ENCODE measurements around the gene ARHGAP4.

The ARHGAP4 gene

DNA sequence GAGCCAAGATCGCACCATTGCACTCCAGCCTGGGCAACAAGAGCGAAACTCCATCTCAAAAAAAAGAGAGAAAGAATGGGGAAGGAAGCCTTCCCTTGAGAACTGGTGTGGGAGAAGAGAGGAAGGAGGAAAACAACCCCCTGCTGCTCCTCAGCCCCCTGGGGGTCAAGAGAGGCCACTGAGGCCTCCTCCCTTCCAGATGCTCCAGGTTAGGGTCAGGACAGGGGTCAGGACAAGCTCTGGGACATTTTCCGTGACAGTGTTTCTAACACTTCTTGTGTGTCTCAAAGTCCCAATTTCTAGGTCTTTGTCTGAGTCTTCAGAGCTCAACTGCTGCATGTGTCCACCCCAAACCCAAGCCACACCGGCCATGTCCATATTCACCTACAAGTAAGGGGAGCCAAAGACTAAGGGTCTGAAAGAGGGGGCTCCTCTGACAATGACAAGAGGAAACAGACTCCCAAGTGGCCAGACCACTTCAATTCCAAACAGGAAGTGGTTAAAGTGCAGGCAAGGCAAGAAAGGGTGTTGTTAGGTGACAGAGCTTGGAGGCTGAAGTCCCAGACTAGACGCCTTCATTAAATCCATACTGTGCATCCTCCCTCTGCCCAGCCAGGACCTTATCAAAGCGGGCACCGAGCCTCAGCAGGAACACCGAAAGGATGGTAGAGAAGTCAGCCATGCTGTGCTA lies 48.3 kb downstream of the ARHGAP4 start:
- DNase-seq: no peak

DNA sequence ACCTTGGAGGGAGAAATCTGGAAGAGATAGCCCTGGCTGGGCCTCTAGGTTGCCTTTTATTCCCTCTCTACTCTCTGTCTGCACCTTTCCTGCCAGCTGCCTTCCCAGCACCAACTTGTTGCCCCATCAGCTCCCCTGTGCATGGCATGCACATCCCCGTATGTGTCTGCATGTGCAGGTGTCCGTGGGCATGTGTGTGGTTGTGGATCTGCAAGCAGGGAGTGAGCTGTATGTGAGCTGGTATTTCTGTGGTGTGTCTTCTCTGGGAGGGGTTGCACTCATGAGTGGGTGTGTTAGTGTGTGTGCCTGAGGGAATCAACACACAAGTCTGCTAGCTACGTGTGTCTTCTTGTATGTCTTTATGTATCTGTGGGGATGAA lies 50.0 kb downstream of the ARHGAP4 start:
- DNase-seq: no peak

DNA sequence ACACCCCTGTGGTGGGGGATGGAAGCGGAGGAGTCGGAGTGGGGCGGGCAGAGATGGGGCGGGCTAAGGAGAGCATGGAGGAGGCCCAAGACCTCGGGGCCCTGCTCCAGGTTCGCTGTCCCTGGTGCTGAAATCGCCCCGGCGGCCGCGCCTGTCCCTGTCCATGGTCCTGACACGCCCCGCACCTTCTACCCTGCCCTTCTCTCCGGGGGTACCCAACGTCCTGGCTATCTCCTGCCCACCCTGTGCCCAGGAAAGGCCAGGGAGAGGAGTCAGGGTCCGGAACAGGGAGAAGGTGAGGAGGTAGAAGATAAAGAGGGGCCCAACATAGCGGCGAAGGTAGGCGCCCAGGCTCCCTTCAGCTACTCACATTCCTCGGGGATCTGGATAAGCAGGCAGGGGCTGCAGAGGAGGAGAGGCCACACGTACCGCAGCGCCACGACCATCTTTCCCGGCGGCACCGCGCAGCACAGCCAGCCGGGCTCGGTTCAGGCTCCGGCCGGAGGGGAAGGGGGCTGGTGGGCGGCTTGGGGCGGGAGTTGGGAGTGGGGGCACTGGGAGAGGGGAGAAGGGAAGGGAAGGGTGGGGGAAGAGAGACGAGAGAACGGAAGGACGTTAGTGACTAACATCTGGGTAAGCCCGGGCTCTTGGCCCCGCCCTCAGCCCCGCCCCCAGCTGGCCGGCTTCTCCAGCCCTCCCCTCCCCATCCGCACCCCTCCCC lies 50.5 kb downstream of the ARHGAP4 start:
- no peak for DNase-seq

DNA sequence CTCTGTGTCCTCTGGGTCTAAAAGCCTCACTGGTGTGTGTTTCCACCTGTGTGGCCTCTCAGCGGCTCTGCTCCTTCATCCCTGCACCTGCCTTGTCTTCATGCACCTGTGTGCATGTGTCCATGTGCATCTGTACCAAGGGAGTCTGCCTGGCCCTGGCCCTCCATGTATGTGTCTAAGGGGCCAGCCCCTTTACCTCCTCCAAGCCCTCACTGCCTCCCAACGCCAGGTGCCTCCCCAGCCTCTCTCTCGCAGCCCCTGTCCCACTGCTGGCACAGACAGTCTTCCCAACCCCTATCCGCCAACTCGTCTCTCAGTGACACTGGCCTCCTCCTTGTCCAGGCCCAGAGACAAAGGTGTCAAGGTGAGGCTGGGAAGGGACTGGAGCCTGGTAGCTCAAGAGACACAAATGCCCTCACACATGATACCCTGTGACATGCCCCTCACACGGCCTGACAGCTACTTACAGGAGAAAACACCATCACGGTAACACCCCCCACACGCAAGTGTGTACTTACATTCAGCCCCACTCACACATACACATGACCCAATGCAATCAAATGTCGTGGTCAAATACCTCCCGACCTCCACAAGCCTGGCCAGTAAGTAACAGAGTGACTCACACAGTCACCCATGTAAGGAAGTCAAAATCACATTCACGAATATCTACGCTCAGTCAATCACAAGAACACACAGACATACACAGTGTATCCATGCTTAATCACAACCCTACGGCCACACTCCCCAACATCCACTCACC lies 51.5 kb downstream of the ARHGAP4 start:
- no peak for DNase-seq

DNA sequence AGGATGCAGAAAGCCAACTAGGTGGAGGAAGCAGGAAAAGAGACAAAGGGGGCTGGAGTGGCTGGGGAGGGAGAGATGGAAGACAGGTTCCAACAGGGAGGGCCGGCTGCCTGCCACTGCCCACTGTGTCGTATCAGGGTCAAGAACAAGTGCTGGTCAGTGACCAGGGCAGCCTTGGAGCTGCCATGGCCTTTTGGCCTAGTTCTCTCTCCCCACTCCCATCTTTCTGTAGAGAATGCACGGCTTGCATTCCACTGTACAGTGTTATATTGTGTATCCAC lies 52.0 kb downstream of the ARHGAP4 start:
- no peak for DNase-seq

DNA sequence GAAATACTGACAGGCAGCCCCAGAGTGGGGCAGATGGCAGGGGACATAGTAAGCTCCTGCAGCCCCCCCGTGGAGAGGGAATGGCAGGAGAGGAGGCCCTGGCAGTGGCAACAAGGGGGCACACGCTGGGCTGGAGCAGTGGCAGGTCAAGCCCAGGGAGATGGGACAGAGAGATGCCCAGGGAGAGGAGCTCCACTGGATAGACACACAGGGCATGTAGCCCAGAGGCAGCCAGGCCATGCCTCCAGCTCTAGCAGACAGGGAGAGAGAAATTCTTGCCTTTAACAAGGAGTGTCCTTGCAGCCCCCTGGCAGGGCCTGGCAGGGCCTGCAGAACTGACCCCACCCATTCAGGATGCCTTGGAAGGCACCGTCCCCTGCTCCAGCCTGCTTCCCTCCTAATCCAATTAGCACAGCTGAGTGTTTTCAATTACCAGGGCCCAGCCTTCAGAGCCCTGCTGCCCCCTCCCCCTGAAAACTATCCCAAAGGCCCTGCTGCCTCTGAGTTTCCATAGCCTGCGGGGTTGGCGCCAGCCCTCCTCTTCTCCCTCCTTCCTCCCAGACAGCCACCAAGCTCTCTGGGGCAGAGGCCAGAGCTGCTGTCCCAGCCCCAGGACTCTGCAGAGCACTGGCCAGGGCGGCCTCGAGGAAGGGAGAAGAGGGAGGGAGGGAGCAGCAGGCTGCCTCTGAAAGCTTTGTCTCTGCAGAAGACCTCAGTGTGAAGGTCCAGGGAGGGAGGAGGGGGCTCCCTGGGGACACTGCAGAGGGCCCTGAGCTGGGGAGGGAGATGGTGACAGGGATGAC lies 52.6 kb downstream of the ARHGAP4 start:
- peak; percentile 92 for DNase-seq

DNA sequence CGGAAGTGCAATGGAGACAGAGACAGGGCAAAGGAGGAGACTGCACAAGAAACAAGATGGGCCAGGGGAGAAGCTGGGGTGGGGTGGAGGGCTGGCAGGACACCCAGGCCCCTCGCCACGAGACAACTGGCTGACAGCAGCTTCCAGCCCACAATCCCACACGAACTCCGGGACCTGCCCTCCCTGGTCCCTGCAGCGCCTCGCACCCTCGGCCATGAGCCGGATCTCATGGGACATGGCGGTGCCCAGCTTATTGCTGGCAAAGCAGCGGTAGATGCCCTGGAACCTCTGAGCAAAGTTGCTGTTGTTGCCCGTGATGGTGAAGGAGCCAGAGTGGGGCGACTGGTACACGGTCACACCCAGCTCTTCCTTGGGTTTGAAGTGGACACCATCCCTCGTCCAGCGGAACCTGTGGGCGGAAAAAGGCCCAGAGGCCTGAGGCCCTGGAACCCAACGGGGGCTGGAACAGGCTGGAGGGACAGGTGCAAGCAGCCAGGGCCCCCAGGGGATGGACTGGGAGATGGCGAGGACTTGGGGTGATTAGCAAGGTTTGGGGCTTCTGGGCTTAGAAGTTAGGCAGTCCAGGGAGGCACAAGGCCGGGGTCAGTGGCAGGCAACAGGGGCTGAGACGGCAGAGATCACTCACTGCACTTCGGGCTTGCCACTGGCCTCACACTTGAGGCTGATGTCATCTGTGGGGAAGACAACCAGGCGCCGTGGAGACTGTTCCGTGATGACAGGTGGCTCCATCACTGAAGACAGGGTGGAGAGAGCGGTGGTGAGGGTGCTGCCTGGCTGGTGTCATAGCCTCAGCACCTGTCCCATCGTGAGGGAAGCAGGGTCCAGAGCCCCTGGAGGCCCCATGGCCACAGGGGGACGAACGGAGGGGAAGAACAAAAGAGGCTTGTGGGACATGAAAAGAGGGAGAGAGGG lies 53.9 kb downstream of the ARHGAP4 start:
- no peak for DNase-seq

DNA sequence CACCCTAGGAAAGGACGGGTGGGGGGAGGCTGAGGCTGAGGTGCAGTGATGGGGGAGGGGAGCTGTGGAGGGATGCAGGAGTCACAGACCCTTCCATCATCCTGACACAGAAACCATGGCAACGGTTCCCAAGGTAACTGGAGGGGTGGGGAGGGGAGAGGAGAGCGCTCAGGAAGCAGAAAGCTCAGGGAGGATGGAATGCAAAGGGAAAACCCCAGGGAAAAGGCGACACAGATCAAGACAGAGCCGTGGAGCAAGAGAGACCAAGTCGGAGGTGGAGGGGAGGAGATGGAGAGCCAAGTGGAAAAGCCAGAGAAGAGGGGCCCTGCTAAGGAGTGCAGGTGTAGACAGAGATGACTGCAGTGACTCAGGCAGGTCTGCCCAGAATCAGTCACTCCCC lies 54.6 kb downstream of the ARHGAP4 start:
- DNase-seq: no peak

DNA sequence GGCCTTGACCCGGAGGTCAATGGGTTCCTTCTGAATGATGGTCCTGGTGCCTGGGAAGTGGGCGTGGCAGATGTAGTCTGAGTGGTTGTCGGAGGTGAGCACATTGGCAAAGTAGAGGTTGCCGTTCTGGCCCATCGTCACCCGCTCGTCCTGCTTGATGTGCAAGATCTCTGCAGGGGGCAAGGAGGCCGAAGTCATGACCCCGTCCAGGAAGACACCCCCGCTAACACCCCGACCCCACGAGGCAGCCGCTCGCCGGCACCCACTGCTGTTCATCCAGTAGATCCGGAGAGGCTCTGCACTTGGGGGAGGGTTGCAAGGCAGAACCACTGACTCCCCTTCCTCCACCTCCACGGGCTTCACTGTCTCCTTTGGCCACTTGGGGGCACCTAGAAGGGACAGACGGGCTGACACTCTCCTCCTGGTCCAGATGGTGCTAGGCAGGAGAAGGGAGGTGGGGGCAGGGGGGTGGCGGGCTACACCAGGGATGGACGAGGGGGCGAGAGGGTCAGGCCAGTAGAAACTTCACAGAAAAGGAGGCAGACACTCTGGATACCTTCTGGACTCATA lies 55.2 kb downstream of the ARHGAP4 start:
- DNase-seq: no peak

DNA sequence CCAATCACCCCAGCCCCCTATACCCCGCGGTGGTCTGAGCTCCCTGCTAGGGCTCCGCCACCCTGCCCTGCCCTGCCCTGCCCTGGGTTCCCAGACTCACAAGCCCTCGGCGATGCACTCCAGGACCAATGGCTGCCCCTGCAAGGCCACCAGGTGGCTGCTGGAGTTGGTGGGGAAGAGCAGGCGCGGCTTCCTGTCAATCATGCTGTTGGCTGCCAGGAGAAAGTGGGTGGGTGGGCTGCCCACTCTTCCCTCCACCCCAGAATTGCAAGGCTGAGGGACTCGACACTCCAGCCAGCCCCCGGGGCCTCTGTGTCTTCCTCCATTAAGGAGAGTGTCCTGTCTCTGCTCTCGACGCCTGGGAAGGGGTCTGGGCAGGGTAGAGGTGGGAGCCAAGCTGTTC lies 55.8 kb downstream of the ARHGAP4 start:
- DNase-seq: no peak

DNA sequence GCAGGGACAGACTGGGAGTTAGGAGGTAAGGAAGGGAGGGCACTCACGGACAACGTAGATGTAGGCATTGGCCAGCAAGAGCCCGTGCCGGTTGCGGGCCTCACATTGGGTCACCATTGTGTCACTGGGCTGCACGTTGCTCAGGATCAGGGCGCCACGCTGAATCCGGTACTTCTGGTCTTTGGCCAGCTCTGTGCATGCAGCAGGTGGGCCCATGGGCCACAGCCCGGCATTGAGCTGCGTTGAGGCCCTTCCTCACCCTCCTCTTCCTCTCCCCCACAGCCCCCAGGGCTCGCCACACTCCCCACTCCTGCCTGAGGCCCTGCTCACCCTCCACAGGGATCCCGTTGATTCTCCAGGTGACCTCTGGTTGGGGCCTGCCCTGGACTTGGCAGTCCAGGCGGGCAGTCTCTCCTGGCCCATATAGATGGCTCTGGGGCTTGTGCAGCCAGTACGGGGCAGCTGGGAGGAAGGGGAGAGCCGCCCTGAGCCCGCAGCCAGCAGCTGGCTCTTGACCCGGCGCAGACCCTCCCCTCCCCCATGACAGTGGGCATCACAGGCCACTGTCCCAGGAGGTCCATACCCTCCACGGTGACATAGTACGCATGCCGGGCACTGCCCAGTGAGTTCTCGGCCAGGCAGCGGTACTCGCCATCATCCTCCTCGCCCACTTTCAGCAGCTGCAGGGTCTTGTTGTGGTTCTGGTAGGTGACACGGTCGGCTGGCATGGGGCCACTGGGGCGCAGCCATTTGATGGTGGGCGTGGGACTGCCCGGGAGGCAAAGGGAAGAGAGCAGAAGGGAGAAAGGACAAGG lies 56.4 kb downstream of the ARHGAP4 start:
- no peak for DNase-seq

DNA sequence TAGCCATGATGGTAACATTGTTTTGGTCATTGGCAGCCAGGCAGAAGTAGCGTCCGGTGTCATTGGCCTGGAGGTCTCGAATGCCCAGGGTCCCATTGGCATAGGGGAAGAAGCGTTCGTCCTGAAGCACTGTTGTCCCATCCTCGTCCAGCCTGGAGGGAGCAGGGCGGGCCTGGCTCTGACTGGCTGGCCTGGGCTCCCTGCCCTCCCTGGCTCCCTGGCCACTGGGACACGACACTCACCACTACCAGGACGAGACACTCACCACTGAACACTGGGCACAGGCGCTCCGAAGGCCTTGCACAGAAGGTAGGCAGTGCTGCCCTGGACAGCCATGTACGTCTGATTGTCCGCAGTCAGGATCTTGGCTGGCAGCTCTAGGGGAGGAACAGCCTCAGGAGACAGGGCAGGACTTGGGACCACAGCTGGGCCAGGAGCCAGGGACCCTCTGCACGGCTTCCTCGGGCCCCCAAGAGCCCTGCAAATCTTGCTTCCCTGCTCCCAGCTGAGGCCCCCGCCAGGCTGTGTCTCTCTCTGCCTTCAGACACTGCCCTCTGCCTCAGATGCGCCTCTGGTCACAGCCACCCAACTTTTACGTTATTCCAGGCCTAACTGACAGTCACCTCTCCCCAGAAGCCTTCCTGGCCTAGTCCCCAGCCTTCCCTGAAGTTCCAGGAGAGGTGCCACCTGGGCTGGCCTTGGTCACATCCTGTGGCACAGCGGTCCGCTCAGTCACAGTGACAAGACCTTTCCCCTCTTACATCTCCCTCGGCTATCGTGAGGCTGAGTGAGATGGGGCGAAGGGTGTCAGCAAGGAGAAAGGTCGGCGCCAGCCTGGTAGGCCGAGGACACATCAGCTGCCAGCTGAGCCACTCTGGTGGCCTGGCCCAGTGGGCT lies 57.2 kb downstream of the ARHGAP4 start:
- no peak for DNase-seq

DNA sequence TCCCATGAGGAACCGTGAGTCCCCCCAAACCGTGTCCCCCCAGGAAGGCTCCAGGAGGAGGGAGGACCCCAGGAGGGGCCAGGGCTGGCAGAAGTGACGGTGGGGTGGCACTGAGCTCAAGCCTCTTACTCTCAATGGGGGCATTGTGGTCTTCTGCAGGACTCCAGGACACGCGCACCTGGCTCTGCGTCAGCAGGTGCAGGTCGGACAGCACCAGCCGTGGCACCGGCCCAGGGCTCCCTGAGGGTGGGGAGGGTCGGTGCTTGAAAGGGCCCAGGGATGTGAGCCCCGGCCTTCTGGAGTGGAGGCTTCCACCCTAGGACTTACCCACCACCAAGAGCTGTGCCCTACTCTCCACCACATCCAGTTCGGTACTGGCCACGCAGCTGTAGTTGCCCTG lies 58.4 kb downstream of the ARHGAP4 start:
- DNase-seq: no peak

DNA sequence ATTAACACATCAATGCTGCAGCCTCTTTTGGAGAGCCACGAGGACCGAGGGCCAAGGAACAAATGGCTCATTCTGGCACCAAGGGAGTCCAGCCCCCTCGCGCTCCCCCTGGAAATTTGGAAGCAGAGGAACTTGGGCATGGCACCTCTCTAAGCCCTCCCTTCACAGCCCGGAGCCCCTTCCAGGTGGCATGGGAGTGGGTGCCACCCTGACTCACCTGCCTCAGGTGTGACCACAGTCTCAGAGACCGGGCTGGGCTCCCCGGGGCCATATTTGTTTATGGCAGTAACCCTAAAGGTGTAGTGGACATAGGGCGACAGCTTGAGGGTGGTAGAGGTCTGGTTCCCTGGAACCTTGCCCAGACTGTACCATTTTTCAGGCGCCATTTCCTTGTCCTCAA lies 58.9 kb downstream of the ARHGAP4 start:
- DNase-seq: no peak

DNA sequence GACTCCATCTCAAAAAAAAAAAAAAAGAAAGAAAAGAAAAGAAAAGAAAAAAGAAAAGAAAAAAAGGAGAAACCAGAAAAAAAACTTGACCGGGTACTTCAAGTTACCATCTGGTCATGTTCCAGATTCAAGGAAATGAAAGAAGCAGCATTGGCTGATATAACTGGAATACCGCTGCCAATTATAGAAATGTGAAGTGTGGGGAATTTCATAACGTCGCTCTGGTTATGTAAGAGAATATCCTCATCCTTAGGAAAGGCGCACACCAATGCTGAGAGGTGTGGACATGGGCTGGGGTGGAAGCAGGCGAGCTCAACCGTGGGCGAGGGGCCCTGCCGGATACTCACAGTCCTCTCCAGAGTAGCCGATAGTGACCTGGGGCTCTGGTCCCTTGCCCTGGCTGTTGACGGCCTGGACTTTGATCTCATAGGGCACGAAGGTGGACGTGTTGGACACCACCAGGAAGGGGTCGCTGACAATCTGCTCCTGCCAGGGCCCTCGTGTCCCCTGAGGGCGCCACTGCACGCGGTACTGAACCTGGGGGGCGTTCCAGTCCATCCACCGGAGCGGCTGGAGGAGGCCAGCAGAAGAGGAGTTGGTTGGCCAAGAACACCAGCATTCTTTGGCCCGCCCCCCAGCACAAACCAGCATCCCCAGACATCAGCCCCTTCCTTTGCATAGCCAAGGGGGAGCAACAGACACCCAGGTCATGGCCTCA lies 59.6 kb downstream of the ARHGAP4 start:
- no peak for DNase-seq

DNA sequence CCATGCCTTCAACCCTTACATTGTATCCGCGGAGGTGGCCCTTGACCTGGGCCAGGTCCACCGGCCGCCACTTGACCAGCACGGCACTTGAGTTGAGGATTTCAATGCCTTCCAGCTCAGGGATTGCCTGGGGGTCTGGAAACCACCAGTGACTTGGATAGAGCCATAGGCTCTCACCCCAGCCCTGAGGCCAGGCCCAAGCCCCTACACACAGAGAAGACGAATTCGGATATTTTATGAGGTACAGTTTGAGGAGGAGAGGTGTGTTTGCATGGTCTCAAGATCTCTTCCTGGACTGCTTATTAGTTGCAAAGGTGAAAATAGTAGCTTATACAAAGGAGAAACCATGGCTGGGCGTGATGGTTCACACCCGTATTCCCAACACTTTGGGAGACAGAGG lies 60.4 kb downstream of the ARHGAP4 start:
- DNase-seq: no peak

DNA sequence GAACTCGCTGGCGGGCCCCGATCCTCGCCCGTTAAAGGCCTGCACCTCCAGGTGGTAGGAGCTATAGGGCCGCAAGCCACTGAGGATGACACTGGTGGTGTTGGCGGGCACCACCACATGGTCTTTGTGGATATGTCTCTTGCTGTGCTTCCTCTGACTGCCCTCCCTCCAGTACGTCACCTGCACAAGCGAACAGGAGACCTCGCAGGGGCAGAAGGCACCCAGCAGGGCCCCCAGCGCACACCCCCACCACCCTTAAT lies 60.8 kb downstream of the ARHGAP4 start:
- no peak for DNase-seq

DNA sequence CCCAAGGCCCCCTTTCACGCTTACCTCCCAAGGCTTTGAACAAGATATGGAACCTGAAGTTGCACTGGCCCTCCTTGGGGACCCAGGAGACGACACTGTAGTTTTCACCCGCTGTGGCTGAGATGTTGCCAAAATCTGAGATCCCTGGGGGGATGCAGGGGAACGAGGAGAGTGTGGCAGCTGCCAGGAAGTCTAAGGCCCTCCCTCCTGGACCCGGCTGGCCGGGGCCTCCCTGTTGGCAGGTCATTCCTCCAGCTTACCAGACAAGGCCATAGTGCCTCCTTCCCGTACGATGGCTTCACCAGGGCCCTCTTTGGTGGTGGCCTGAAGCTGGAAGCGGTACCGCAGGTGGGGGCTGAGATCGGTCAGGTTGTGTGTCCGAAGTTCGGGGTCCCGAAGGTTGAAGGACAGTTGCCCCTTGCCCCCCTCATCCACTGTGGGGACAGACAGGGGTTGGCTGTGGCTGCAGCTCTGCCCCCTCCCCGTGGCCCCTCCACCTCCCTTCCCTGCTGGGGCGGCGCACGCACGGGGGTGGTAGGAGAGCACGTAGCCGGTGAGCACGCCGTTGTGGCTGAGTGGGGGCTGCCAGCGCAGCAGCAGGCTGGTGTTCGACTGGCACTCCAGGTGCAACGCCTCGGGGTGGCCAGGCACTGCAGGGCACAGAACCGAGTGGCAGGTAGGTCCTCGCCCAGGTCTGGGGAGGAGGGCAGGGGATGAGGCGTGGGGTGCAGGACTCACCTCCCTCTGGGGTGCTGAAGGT lies 61.3 kb downstream of the ARHGAP4 start:
- DNase-seq: no peak

DNA sequence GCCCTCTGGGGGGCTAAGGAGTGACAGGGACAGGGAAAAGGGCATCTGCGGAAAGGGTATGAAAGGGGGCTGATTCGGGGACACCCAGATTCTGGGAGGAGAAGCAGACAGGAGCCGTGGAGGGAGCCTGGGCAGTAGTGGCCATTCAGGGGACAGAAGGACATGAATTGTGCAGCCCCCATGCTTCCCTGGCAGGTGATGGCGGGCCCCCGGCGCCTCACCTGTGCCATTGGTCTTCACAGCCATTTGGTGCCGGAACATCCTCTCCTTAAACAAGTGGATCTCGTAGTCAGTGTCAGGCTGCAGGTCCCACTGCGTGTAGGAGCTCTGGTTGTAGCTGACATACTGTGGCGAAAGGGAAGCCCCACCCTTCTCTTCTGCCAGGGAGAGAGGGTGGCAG lies 62.0 kb downstream of the ARHGAP4 start:
- DNase-seq: no peak
